Right cardiac atrium (tissue), 5 donors: ENCODE measurements around the gene PDK1. TPM values are rescaled to one million over a fixed set of nuclear protein-coding genes. Genes with fewer than 3 reads are reported as not detected.

Experiments
- ATAC-seq, 2 donors: fragments of 200-7000 bp; cut with Tn5 transposase; one replicate each; pipeline versions ENCODE4 v1.8.0 to v1.9.1; 2020; ENCODE audit warnings: moderate library complexity in 2 of 2, mild to moderate bottlenecking in 1 of 2
- DNase-seq, 3 donors: peaks; one replicate each; pipeline ENCODE4 v3.0.0-alpha.2; 2020
- H3K27ac ChIP-seq: one replicate; pipeline ENCODE4 v1.5.1; 2013; ENCODE audit warnings: mild to moderate bottlenecking, low read length, control low read depth, moderate library complexity
- H3K27me3 ChIP-seq: one replicate; pipeline ENCODE4 v1.6.1; 2013; ENCODE audit not compliant: control insufficient read depth, insufficient read depth
- H3K4me1 ChIP-seq: one replicate; pipeline ENCODE4 v1.6.1; 2013; ENCODE audit warnings: low read length; ENCODE audit not compliant: control insufficient read depth, insufficient read depth
- H3K4me3 ChIP-seq: one replicate; pipeline ENCODE4 v1.5.1; 2013; ENCODE audit warnings: low read length, control low read depth
- H3K9me3 ChIP-seq: one replicate; pipeline ENCODE4 v1.6.1; 2013; ENCODE audit warnings: low read length; ENCODE audit not compliant: control insufficient read depth
- WGBS: extraction: QIAGEN DNeasy Blood & Tissue Kit; methylation state at CpG from one replicate; pipeline ENCODE4 v1.1.7; 2013; 5-methylcytosine and 5-hydroxymethylcytosine counted together
- intact Hi-C, 4 donors: fragments of 100-400 bp; cut with DNase I; formaldehyde crosslinking; loops; one replicate each; pipeline versions ENCODE4 v1.11.0 to v1.14.0; 2022 to 2023
- polyA plus RNA-seq: library from polyadenylated mRNA; stranded (reverse); fragments of 200-250 nt; gene quantifications from one replicate; pipeline ENCODE4 v1.2.3, GENCODE V29; 2013
- total RNA-seq, 4 donors: library from RNA; stranded (reverse); fragmentation: NEBNext Ultra II Directional; extraction: Animal tissue kit (Norgen Biotek cat#: 25700); gene quantifications; one replicate each; pipeline ENCODE4 v1.2.1, GENCODE V29; 2021
- donor health status: healthy with polysubstance abuse.
- donor health status: DM: no; HTN: yes; CAD: no.
- donor health status: DM: no; HTN: no; CAD: no.
- donor health status: DM: no; HTN: yes; CAD: no; lungs with severe emphysema.
- donor health status: DM: yes; HTN: yes; CAD: no.

PDK1 gene
- total and polyA plus RNA-seq, 5 donors: 10.6 to 43.4 (median 38.0) TPM

- Histone ChIP-seq H3K27ac (no peak overlapping the region), H3K4me3 (no peak overlapping the region), H3K9me3 (no peaks in the 10 kb centered on the region), H3K27me3 (no peaks in the 10 kb centered on the region), H3K4me1 (no peaks in the 10 kb centered on the region)
- DNase-seq: no peak
- ATAC-seq: no peak
- WGBS: 98% methylated on average over 2 of the region's 2 CpGs
- intact Hi-C loops: loop anchor here in 1 of 4 donors (10.0 kb wide), 1 partner anchor 78 kb away; no protein-coding TSS in a partner anchor
Measured at GRCh38 chr2:172617115-172617514, 61.2 kb downstream of the PDK1 start.

- H3K4me3 ChIP-seq: no peak overlapping the region
- H3K27me3 ChIP-seq: no peaks in the 10 kb centered on the region
- no peak for DNase-seq
- ATAC-seq: peak in 1 of 2 donors; percentile 59
- intact Hi-C loops: no loop called here
- 61% methylated on average over 1 of the region's 1 CpG for WGBS
- H3K27ac ChIP-seq: no peak overlapping the region
- H3K4me1 ChIP-seq: no peaks in the 10 kb centered on the region
- no peaks in the 10 kb centered on the region for H3K9me3 ChIP-seq
Measured at GRCh38 chr2:172623249-172623965, 67.5 kb downstream of the PDK1 start.

DNA sequence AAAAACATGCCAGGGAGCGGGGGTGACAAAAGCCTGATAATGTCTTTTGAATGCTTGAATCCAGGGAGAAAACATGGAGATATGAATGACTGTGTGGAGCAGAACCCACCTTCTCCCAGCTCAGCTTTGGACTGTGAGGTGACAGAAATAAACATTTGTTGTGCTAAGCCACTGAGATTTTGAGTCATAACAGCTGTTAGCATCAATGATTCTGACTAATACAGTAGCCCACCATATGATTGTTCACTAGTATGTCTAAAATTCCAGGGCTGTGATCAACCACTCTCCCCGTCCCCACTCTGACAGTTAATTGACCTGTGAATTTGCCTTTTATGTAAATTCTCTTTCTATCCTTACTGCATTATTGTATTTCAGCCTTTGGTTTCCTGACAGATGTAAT, 69.1 kb downstream of the PDK1 start:
- no peak for DNase-seq
- ATAC-seq: no peak
- Histone ChIP-seq H3K27ac (no peak overlapping the region), H3K4me3 (no peak overlapping the region), H3K9me3 (no peaks in the 10 kb centered on the region), H3K4me1 (no peaks in the 10 kb centered on the region), H3K27me3 (no peaks in the 10 kb centered on the region)
- 95% methylated on average over 2 of the region's 2 CpGs for WGBS
- intact Hi-C loops: no loop called here

DNA sequence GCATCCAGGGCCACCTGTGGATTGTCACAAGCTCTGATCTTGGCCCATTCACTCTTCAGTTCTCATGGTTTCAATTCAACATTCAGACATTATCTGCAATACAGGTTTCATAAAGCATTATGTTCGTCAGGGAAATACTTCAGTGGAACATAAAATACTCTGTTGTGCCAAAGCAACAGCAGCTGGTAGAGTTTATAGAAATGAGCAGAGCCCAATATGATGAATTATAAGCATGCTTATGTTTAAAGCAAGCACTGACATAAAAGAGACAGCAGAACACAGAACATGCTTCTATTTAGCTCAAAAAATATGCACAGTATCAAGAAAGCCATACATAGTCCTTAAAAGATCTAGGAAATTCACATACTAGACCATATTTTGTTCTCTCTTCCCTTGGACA, 71.3 kb downstream of the PDK1 start:
- no peak for DNase-seq
- ATAC-seq: no peak
- Histone ChIP-seq H3K4me3 (no peak overlapping the region), H3K27me3 (no peaks in the 10 kb centered on the region), H3K27ac (no peak overlapping the region), H3K4me1 (no peaks in the 10 kb centered on the region), H3K9me3 (no peaks in the 10 kb centered on the region)
- intact Hi-C loops: no loop called here
- WGBS: 87% methylated on average over 1 of the region's 1 CpG

DNA sequence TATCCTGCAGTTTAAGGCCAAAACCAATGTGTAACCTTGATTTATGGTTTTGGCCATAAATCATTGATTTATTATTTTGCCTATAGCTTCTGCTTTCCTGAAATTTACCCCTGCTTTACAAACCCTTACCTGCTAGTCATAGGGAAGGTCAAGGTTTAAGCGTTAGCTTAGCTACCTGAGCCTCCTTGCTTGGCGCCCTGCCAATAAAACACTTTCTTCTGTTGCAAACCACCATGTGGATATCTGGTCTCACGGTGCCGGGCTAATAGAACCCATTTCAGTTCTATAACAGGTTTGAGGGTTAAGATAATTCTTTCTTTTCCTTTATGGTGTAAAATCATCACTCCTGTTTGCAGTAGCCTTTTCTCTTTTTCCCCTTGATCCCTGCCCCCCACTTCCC, 72.2 kb downstream of the PDK1 start:
- H3K27ac ChIP-seq: no peak overlapping the region
- 86% methylated on average over 4 of the region's 4 CpGs for WGBS
- no peak overlapping the region for H3K4me3 ChIP-seq
- H3K4me1 ChIP-seq: no peaks in the 10 kb centered on the region
- DNase-seq: no peak
- no peak for ATAC-seq
- no peaks in the 10 kb centered on the region for H3K9me3 ChIP-seq
- H3K27me3 ChIP-seq: no peaks in the 10 kb centered on the region
- intact Hi-C loops: no loop called here

DNA sequence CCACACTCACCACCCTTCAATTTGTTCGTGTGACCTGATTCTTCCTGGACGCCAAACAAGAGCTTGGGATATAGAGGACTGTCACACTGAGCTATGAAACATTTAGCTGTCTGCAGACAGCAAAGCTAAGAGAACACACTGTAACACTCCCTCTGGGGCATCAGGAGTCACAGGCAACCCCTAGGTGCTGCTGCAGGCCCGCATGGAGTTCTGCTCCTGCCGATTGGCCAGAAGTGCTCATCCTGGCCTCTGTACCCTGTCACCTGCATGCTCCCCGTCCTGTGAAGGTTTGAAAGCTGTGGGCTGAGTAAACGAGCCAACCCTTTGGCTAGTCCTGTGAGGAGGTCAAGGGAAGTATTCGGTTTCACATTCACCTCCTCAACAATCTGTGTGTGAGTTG, 73.7 kb downstream of the PDK1 start:
- intact Hi-C loops: no loop called here
- H3K4me1 ChIP-seq: no peaks in the 10 kb centered on the region
- ATAC-seq (no peak), DNase-seq (no peak)
- no peaks in the 10 kb centered on the region for H3K9me3 ChIP-seq
- WGBS: 84% methylated on average over 7 of the region's 7 CpGs
- no peak overlapping the region for H3K27ac ChIP-seq
- H3K4me3 ChIP-seq: no peak overlapping the region
- no peaks in the 10 kb centered on the region for H3K27me3 ChIP-seq

DNA sequence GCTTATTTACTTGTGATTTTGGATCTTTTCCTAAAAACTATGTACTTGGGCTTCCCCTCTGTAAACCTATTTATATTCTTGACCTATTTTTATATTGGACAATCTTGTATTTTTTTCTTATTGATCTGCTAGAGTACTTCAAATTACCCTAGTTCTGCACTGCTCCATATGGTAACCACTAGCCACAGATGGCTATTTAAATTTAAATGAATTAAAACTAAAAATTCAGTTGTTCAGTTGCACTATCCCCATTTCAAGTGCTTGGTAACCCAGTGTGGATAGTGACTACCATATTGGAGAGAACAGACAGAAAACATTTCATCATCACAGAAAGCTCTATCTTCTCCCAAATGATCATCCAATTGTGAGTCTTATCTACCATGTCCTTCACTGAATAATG, 74.3 kb downstream of the PDK1 start:
- H3K27me3 ChIP-seq: no peaks in the 10 kb centered on the region
- intact Hi-C loops: no loop called here
- no peak overlapping the region for H3K4me3 ChIP-seq
- no peak for ATAC-seq
- no peaks in the 10 kb centered on the region for H3K9me3 ChIP-seq
- DNase-seq: no peak
- no peaks in the 10 kb centered on the region for H3K4me1 ChIP-seq
- H3K27ac ChIP-seq: no peak overlapping the region

- H3K27ac ChIP-seq: no peak overlapping the region
- ATAC-seq: no peak
- no peaks in the 10 kb centered on the region for H3K4me1 ChIP-seq
- intact Hi-C loops: no loop called here
- no peak overlapping the region for H3K4me3 ChIP-seq
- H3K27me3 ChIP-seq: no peaks in the 10 kb centered on the region
- DNase-seq: no peak
- WGBS: 72% methylated on average over 3 of the region's 3 CpGs
- no peaks in the 10 kb centered on the region for H3K9me3 ChIP-seq
Measured at GRCh38 chr2:172634477-172634876, 78.6 kb downstream of the PDK1 start.

DNA sequence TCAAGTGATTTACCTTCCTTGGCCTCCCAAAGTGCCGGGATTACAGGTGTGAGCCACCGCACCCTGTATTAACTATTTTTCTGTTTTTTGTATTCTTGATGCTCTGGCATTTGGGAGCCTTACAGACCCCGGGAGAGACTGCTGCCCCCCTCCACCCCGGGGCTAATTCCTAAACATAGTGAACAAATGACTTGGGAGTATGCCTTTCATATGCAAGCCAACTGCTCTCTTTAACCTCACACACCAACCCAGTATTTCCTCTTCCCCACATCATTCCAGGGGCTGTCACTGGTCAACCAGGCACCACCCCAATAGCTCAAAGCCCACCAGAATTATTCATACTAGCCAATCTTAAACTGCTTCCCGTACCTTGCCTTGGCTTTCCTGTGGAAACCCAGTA, 79.7 kb downstream of the PDK1 start:
- 95% methylated on average over 5 of the region's 5 CpGs for WGBS

DNA sequence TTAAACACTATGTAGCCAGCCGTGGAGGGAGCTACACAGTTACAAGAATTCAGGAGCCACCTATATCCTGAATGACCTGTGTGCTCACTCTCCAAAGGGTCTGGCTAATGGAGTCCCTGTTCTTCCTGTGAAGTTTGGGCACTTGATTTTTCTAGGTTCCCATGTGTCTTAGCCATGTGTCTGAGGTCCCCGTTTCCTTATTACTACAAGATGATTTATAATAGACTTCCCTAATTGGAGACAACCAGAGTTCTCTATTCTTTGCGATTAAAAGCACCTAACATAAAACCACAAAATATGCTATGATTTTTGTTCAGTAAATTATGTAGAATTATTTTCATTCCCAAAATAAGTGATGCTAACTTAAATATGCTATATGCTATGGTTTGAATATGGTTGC, 83.4 kb downstream of the PDK1 start:
- DNase-seq (no peak), ATAC-seq (no peak)
- H3K4me1 ChIP-seq: no peaks in the 10 kb centered on the region
- H3K27ac ChIP-seq: no peak overlapping the region
- no peaks in the 10 kb centered on the region for H3K27me3 ChIP-seq
- H3K4me3 ChIP-seq: no peak overlapping the region
- 85% methylated on average over 3 of the region's 3 CpGs for WGBS
- no peaks in the 10 kb centered on the region for H3K9me3 ChIP-seq
- intact Hi-C loops: no loop called here

More for the DNA sequence above, 79.7 kb downstream of the PDK1 start:
- H3K9me3 ChIP-seq: no peaks in the 10 kb centered on the region
- H3K4me3 ChIP-seq: no peak overlapping the region
- H3K27me3 ChIP-seq: no peaks in the 10 kb centered on the region
- no peak overlapping the region for H3K27ac ChIP-seq
- no peak for ATAC-seq
- DNase-seq: no peak
- intact Hi-C loops: no loop called here
- H3K4me1 ChIP-seq: no peaks in the 10 kb centered on the region

DNA sequence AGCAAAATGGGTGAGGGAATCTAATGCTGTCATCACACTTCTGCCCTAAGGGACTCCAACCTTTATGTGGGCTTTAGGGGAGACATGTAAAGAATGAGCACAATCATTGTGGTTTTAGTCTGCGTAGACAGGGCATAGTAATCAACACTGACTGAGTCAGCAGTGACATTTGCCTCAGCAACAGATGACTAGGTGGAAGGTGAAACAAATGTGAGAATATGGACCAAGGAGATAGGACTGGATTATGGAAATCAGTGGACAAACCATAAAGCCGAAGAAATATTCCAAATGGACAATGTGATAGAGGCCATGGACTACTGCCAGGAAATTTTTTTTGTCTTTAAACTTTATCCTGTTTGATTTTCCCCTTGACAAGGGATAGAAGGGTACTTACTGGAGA, 83.9 kb downstream of the PDK1 start:
- no peaks in the 10 kb centered on the region for H3K4me1 ChIP-seq
- no peak overlapping the region for H3K27ac ChIP-seq
- no peak overlapping the region for H3K4me3 ChIP-seq
- no peaks in the 10 kb centered on the region for H3K27me3 ChIP-seq
- no peak for DNase-seq
- no peaks in the 10 kb centered on the region for H3K9me3 ChIP-seq
- ATAC-seq: no peak
- WGBS: 74% methylated on average over 2 of the region's 2 CpGs
- intact Hi-C loops: no loop called here

- Histone ChIP-seq H3K27me3 (no peaks in the 10 kb centered on the region), H3K9me3 (no peaks in the 10 kb centered on the region)
Measured at GRCh38 chr2:172640389-172640788, 84.5 kb downstream of the PDK1 start.

More at GRCh38 chr2:172640389-172640788, 84.5 kb downstream of the PDK1 start:
- Histone ChIP-seq H3K4me1 (no peaks in the 10 kb centered on the region), H3K27ac (no peak overlapping the region), H3K4me3 (no peak overlapping the region)
- ATAC-seq: no peak
- no peak for DNase-seq
- intact Hi-C loops: no loop called here
